Measurements from ENCODE around the gene IGSF11. TPM values are rescaled to one million over a fixed set of nuclear protein-coding genes. Genes with fewer than 3 reads are reported as not detected.

Gene IGSF11
- 100 to 1,000 TPM in 1 of 2 donors, 10 to 100 TPM in 1; 96.2 to 133 TPM for total RNA-seq

GRCh38 chr3:119034256-119035013 is at the start of gene IGSF11:
Gene IGSF11, minus strand, starts transcription at chr3:119034846. Its CDS starts 264 bp downstream, at chr3:119034582.

Other genes with a start within 250 kb of the IGSF11 start
- gene TEX55, start 111.3 kb upstream of the IGSF11 start, total RNA-seq, result not detected
- not detected for gene UPK1B, start 138.8 kb upstream of the IGSF11 start, total RNA-seq
- gene B4GALT4, start 206.0 kb upstream of the IGSF11 start, total RNA-seq, result 10 to 100 TPM; 13.4 to 15.3 TPM